ENCODE measurements around the gene ZBTB9. TPM values are rescaled to one million over a fixed set of nuclear protein-coding genes. Genes with fewer than 3 reads are reported as not detected.
A peak's percentile ranks its signal among the peaks of the same experiment; 100 is the strongest.

Gene ZBTB9
- total and polyA plus RNA-seq, 5 donors from 2014 or later: 4.5 to 11.7 (median 7.2) TPM

GRCh38 chr6:33410711-33411631 lies 43.4 kb upstream of the ZBTB9 start, which contains the start of gene PHF1:
TSS of gene PHF1 (plus strand) at chr6:33411014. CDS start at chr6:33412264, 1,250 bp downstream.
- Histone ChIP-seq H3K4me1 (ENCODE audit: control insufficient read depth, insufficient read depth, low read length, poor library complexity, severe bottlenecking) (peaks cover 52% of the 10 kb centered on the region), H3K36me3 (ENCODE audit: control insufficient read depth, insufficient read depth, low read length) (peaks cover 32% of the 10 kb centered on the region), H3K9me3 (ENCODE audit: control insufficient read depth in 2 of 2, low read length in 2 of 2) (no peaks in the 10 kb centered on the region), H3K4me3 (ENCODE audit: low read depth, low read length) (peak within 1 kb of the TSS; percentile 96), H3K27ac (ENCODE audit: insufficient read depth, low read length, poor library complexity, severe bottlenecking) (peak within 1 kb of the TSS; percentile 99), H3K27me3 (ENCODE audit: control insufficient read depth, insufficient read depth, low read length) (no peaks in the 10 kb centered on the region)
- peak within 1 kb of the TSS; percentile 97 to 99 (median 99) for H3K27ac Mint-ChIP-seq
- H3K36me3 Mint-ChIP-seq: peaks cover 31% of the 10 kb centered on the region
- peak; percentile 44 for ATAC-seq (ENCODE audit: low read depth in 2 of 2)
- peaks cover 5% of the 10 kb centered on the region for H3K27me3 Mint-ChIP-seq
- DNase-seq: no peak
- H3K4me1 Mint-ChIP-seq: peaks cover 10 to 60% (median 42%) of the 10 kb centered on the region in 4 donors
- H3K9me3 Mint-ChIP-seq: no peaks in the 10 kb centered on the region
- H3K4me3 Mint-ChIP-seq: peak within 1 kb of the TSS; percentile 91 to 94 (median 93)

- H3K4me3 ChIP-seq (ENCODE audit: low read depth, low read length): peak overlapping the region; percentile 96
- H3K36me3 ChIP-seq (ENCODE audit: control insufficient read depth, insufficient read depth, low read length): peaks cover 37% of the 10 kb centered on the region
- H3K4me1 Mint-ChIP-seq: peaks cover 15 to 65% (median 46%) of the 10 kb centered on the region in 4 donors
- ATAC-seq (ENCODE audit: low read depth in 2 of 2) (no peak), DNase-seq (no peak)
- peaks cover 5% of the 10 kb centered on the region for H3K27me3 Mint-ChIP-seq
- H3K27me3 ChIP-seq (ENCODE audit: control insufficient read depth, insufficient read depth, low read length): no peaks in the 10 kb centered on the region
- peak overlapping the region; percentile 99 for H3K27ac ChIP-seq (ENCODE audit: insufficient read depth, low read length, poor library complexity, severe bottlenecking)
- H3K36me3 Mint-ChIP-seq: peaks cover 31% of the 10 kb centered on the region
- H3K27ac Mint-ChIP-seq: peak overlapping the region; percentile 86 to 99 (median 95)
- no peaks in the 10 kb centered on the region for H3K9me3 Mint-ChIP-seq
- peaks cover 59% of the 10 kb centered on the region for H3K4me1 ChIP-seq (ENCODE audit: control insufficient read depth, insufficient read depth, low read length, poor library complexity, severe bottlenecking)
- no peaks in the 10 kb centered on the region for H3K9me3 ChIP-seq (ENCODE audit: control insufficient read depth in 2 of 2, low read length in 2 of 2)
- peak overlapping the region; percentile 91 to 94 (median 93) for H3K4me3 Mint-ChIP-seq
Measured at GRCh38 chr6:33411632-33412005, 42.8 kb upstream of the ZBTB9 start.

- H3K4me3 ChIP-seq (ENCODE audit: low read depth, low read length): peak overlapping the region; percentile 51
- H3K36me3 Mint-ChIP-seq: peaks cover 31% of the 10 kb centered on the region
- H3K27ac ChIP-seq (ENCODE audit: insufficient read depth, low read length, poor library complexity, severe bottlenecking): peak overlapping the region; percentile 99
- peaks cover 5% of the 10 kb centered on the region for H3K27me3 Mint-ChIP-seq
- H3K9me3 ChIP-seq (ENCODE audit: control insufficient read depth in 2 of 2, low read length in 2 of 2): no peaks in the 10 kb centered on the region
- H3K4me1 ChIP-seq (ENCODE audit: control insufficient read depth, insufficient read depth, low read length, poor library complexity, severe bottlenecking): peaks cover 66% of the 10 kb centered on the region
- ATAC-seq (ENCODE audit: low read depth in 2 of 2) (no peak), DNase-seq (no peak)
- H3K27me3 ChIP-seq (ENCODE audit: control insufficient read depth, insufficient read depth, low read length): no peaks in the 10 kb centered on the region
- no peaks in the 10 kb centered on the region for H3K9me3 Mint-ChIP-seq
- peaks cover 15 to 72% (median 50%) of the 10 kb centered on the region in 4 donors for H3K4me1 Mint-ChIP-seq
- peaks cover 39% of the 10 kb centered on the region for H3K36me3 ChIP-seq (ENCODE audit: control insufficient read depth, insufficient read depth, low read length)
- peak overlapping the region; percentile 63 to 99 (median 95) for H3K27ac Mint-ChIP-seq
- peak overlapping the region; percentile 91 to 94 (median 93) for H3K4me3 Mint-ChIP-seq
Measured at GRCh38 chr6:33412140-33413009, 42.0 kb upstream of the ZBTB9 start.

GRCh38 chr6:33413241-33414120 lies 40.9 kb upstream of the ZBTB9 start:
- H3K36me3 Mint-ChIP-seq: peaks cover 31% of the 10 kb centered on the region
- H3K9me3 Mint-ChIP-seq: no peaks in the 10 kb centered on the region
- H3K27ac Mint-ChIP-seq: peak overlapping the region; percentile 49 to 99 (median 81)
- DNase-seq (no peak), ATAC-seq (ENCODE audit: low read depth in 2 of 2) (no peak)
- peaks cover 20 to 80% (median 54%) of the 10 kb centered on the region in 4 donors for H3K4me1 Mint-ChIP-seq
- Histone ChIP-seq H3K36me3 (ENCODE audit: control insufficient read depth, insufficient read depth, low read length) (peaks cover 39% of the 10 kb centered on the region), H3K4me1 (ENCODE audit: control insufficient read depth, insufficient read depth, low read length, poor library complexity, severe bottlenecking) (peaks cover 73% of the 10 kb centered on the region), H3K27ac (ENCODE audit: insufficient read depth, low read length, poor library complexity, severe bottlenecking) (peak overlapping the region; percentile 99), H3K27me3 (ENCODE audit: control insufficient read depth, insufficient read depth, low read length) (no peaks in the 10 kb centered on the region), H3K4me3 (ENCODE audit: low read depth, low read length) (no peak overlapping the region), H3K9me3 (ENCODE audit: control insufficient read depth in 2 of 2, low read length in 2 of 2) (no peaks in the 10 kb centered on the region)
- H3K27me3 Mint-ChIP-seq: peaks cover 13% of the 10 kb centered on the region
- H3K4me3 Mint-ChIP-seq: peak overlapping the region; percentile 86 to 94 (median 92)

- no peaks in the 10 kb centered on the region for H3K27me3 ChIP-seq (ENCODE audit: control insufficient read depth, insufficient read depth, low read length)
- peaks cover 79% of the 10 kb centered on the region for H3K4me1 ChIP-seq (ENCODE audit: control insufficient read depth, insufficient read depth, low read length, poor library complexity, severe bottlenecking)
- ATAC-seq (ENCODE audit: low read depth in 2 of 2): no peak
- H3K9me3 ChIP-seq (ENCODE audit: control insufficient read depth in 2 of 2, low read length in 2 of 2): no peaks in the 10 kb centered on the region
- H3K4me1 Mint-ChIP-seq: peaks cover 22 to 84% (median 59%) of the 10 kb centered on the region in 4 donors
- peak overlapping the region; percentile 28 for H3K27ac ChIP-seq (ENCODE audit: insufficient read depth, low read length, poor library complexity, severe bottlenecking)
- H3K4me3 ChIP-seq (ENCODE audit: low read depth, low read length): no peak overlapping the region
- peaks cover 31% of the 10 kb centered on the region for H3K36me3 Mint-ChIP-seq
- no peaks in the 10 kb centered on the region for H3K9me3 Mint-ChIP-seq
- H3K4me3 Mint-ChIP-seq: peak overlapping the region in 3 of 4 donors; percentile 29 to 94 (median 60)
- H3K27me3 Mint-ChIP-seq: peaks cover 9% of the 10 kb centered on the region
- no peak for DNase-seq
- peak overlapping the region; percentile 46 to 99 (median 72) for H3K27ac Mint-ChIP-seq
- peaks cover 39% of the 10 kb centered on the region for H3K36me3 ChIP-seq (ENCODE audit: control insufficient read depth, insufficient read depth, low read length)
Measured at GRCh38 chr6:33414592-33415271, 39.6 kb upstream of the ZBTB9 start.

GRCh38 chr6:33415831-33416230 lies 38.5 kb upstream of the ZBTB9 start:
- Histone ChIP-seq H3K27me3 (ENCODE audit: control insufficient read depth, insufficient read depth, low read length) (no peaks in the 10 kb centered on the region), H3K9me3 (ENCODE audit: control insufficient read depth in 2 of 2, low read length in 2 of 2) (no peaks in the 10 kb centered on the region), H3K27ac (ENCODE audit: insufficient read depth, low read length, poor library complexity, severe bottlenecking) (peak overlapping the region; percentile 97), H3K4me3 (ENCODE audit: low read depth, low read length) (peak overlapping the region; percentile 90), H3K36me3 (ENCODE audit: control insufficient read depth, insufficient read depth, low read length) (peaks cover 39% of the 10 kb centered on the region), H3K4me1 (ENCODE audit: control insufficient read depth, insufficient read depth, low read length, poor library complexity, severe bottlenecking) (peaks cover 84% of the 10 kb centered on the region)
- Mint-ChIP-seq H3K4me3 (peak overlapping the region; percentile 1 to 94 (median 74)), H3K27ac (peak overlapping the region in 2 of 3 donors; percentile 88 to 99), H3K27me3 (peaks cover 9% of the 10 kb centered on the region), H3K36me3 (peaks cover 31% of the 10 kb centered on the region), H3K4me1 (peaks cover 18 to 85% (median 57%) of the 10 kb centered on the region in 4 donors), H3K9me3 (no peaks in the 10 kb centered on the region)
- no peak for ATAC-seq (ENCODE audit: low read depth in 2 of 2)
- no peak for DNase-seq
